ENCODE measurements around the gene AR. TPM values are rescaled to one million over a fixed set of nuclear protein-coding genes. Genes with fewer than 3 reads are reported as not detected.

AR gene
- total RNA-seq, 2 experiments from 2014 or later = 0.21 to 0.22 TPM

GRCh38 chrX:67723580-67724351, 179.9 kb downstream of the AR start:
- no peak for DNase-seq
- Mint-ChIP-seq H3K9me3 (no peaks in the 10 kb centered on the region), H3K4me3 (no peak overlapping the region), H3K27me3 (no peaks in the 10 kb centered on the region), H3K27ac (no peak overlapping the region), H3K4me1 (ENCODE audit: low read depth) (no peaks in the 10 kb centered on the region), H3K36me3 (no peaks in the 10 kb centered on the region)
- ChIA-PET CTCF (no interaction called here), POLR2A (no interaction called here)
- intact Hi-C loops (cut with micrococcal nuclease) = no loop called here

- Mint-ChIP-seq H3K4me1 (ENCODE audit: low read depth) (no peaks in the 10 kb centered on the region), H3K9me3 (no peaks in the 10 kb centered on the region), H3K27me3 (no peaks in the 10 kb centered on the region), H3K4me3 (no peak overlapping the region), H3K27ac (no peak overlapping the region), H3K36me3 (no peaks in the 10 kb centered on the region)
- intact Hi-C loops (cut with micrococcal nuclease) = no loop called here
- POLR2A ChIA-PET = no interaction called here
- CTCF ChIA-PET = no interaction called here
- DNase-seq = no peak
Measured at GRCh38 chrX:67724359-67725110, 180.7 kb downstream of the AR start.

- DNase-seq = no peak
- intact Hi-C loops (cut with micrococcal nuclease) = no loop called here
- H3K36me3 Mint-ChIP-seq = no peaks in the 10 kb centered on the region
- no peak overlapping the region for H3K4me3 Mint-ChIP-seq
- CTCF ChIA-PET = no interaction called here
- no peak overlapping the region for H3K27ac Mint-ChIP-seq
- H3K4me1 Mint-ChIP-seq (ENCODE audit: low read depth) = no peaks in the 10 kb centered on the region
- no peaks in the 10 kb centered on the region for H3K9me3 Mint-ChIP-seq
- POLR2A ChIA-PET = no interaction called here
- H3K27me3 Mint-ChIP-seq = no peaks in the 10 kb centered on the region
Measured at GRCh38 chrX:67725471-67725870, 181.7 kb downstream of the AR start.

- CTCF ChIA-PET = no interaction called here
Measured at GRCh38 chrX:67726018-67726417, 182.2 kb downstream of the AR start.

GRCh38 chrX:67727576-67727975, 183.8 kb downstream of the AR start:
- POLR2A ChIA-PET = no interaction called here
- no peaks in the 10 kb centered on the region for H3K27me3 Mint-ChIP-seq

More at GRCh38 chrX:67726018-67726417, 182.2 kb downstream of the AR start:
- no peaks in the 10 kb centered on the region for H3K9me3 Mint-ChIP-seq
- no peak for DNase-seq
- no peaks in the 10 kb centered on the region for H3K36me3 Mint-ChIP-seq
- H3K4me1 Mint-ChIP-seq (ENCODE audit: low read depth) = no peaks in the 10 kb centered on the region
- H3K4me3 Mint-ChIP-seq = no peak overlapping the region
- POLR2A ChIA-PET = no interaction called here
- intact Hi-C loops (cut with micrococcal nuclease) = no loop called here
- no peaks in the 10 kb centered on the region for H3K27me3 Mint-ChIP-seq
- H3K27ac Mint-ChIP-seq = no peak overlapping the region

GRCh38 chrX:67730296-67730695, 186.5 kb downstream of the AR start:
- Mint-ChIP-seq H3K27me3 (no peaks in the 10 kb centered on the region), H3K4me3 (no peak overlapping the region), H3K36me3 (no peaks in the 10 kb centered on the region), H3K27ac (no peak overlapping the region), H3K4me1 (ENCODE audit: low read depth) (no peaks in the 10 kb centered on the region), H3K9me3 (no peaks in the 10 kb centered on the region)
- intact Hi-C loops (cut with micrococcal nuclease) = no loop called here
- no peak for DNase-seq
- POLR2A ChIA-PET = no interaction called here
- CTCF ChIA-PET = no interaction called here

More at GRCh38 chrX:67727576-67727975, 183.8 kb downstream of the AR start:
- Mint-ChIP-seq H3K4me1 (ENCODE audit: low read depth) (no peaks in the 10 kb centered on the region), H3K27ac (no peak overlapping the region), H3K4me3 (no peak overlapping the region), H3K9me3 (no peaks in the 10 kb centered on the region), H3K36me3 (no peaks in the 10 kb centered on the region)
- DNase-seq = no peak
- intact Hi-C loops (cut with micrococcal nuclease) = no loop called here
- CTCF ChIA-PET = no interaction called here

GRCh38 chrX:67731061-67731460, 187.2 kb downstream of the AR start:
- Mint-ChIP-seq H3K36me3 (no peaks in the 10 kb centered on the region), H3K4me1 (ENCODE audit: low read depth) (no peaks in the 10 kb centered on the region), H3K27me3 (no peaks in the 10 kb centered on the region), H3K4me3 (no peak overlapping the region), H3K27ac (no peak overlapping the region), H3K9me3 (no peaks in the 10 kb centered on the region)
- intact Hi-C loops (cut with micrococcal nuclease) = no loop called here
- no peak for DNase-seq
- ChIA-PET POLR2A (no interaction called here), CTCF (no interaction called here)

GRCh38 chrX:67732864-67733263, 189.0 kb downstream of the AR start:
- intact Hi-C loops (cut with micrococcal nuclease) = no loop called here
- Mint-ChIP-seq H3K9me3 (no peaks in the 10 kb centered on the region), H3K27me3 (no peaks in the 10 kb centered on the region), H3K4me1 (ENCODE audit: low read depth) (no peaks in the 10 kb centered on the region), H3K36me3 (no peaks in the 10 kb centered on the region), H3K4me3 (no peak overlapping the region), H3K27ac (no peak overlapping the region)
- CTCF ChIA-PET = no interaction called here
- no peak for DNase-seq
- POLR2A ChIA-PET = no interaction called here

GRCh38 chrX:67734111-67734753, 190.4 kb downstream of the AR start:
- Mint-ChIP-seq H3K4me1 (ENCODE audit: low read depth) (no peaks in the 10 kb centered on the region), H3K27me3 (no peaks in the 10 kb centered on the region), H3K9me3 (no peaks in the 10 kb centered on the region), H3K4me3 (no peak overlapping the region), H3K36me3 (no peaks in the 10 kb centered on the region), H3K27ac (no peak overlapping the region)
- no peak for DNase-seq
- intact Hi-C loops (cut with micrococcal nuclease) = no loop called here
- POLR2A ChIA-PET = no interaction called here
- CTCF ChIA-PET = no interaction called here

- Mint-ChIP-seq H3K27me3 (no peaks in the 10 kb centered on the region), H3K4me1 (ENCODE audit: low read depth) (no peaks in the 10 kb centered on the region), H3K27ac (no peak overlapping the region), H3K36me3 (no peaks in the 10 kb centered on the region), H3K4me3 (no peak overlapping the region), H3K9me3 (no peaks in the 10 kb centered on the region)
- ChIA-PET CTCF (no interaction called here), POLR2A (no interaction called here)
- DNase-seq = no peak
- intact Hi-C loops (cut with micrococcal nuclease) = no loop called here
Measured at GRCh38 chrX:67749536-67749935, 205.7 kb downstream of the AR start.

GRCh38 chrX:67750694-67751093, 206.9 kb downstream of the AR start:
- DNase-seq = no peak
- intact Hi-C loops (cut with micrococcal nuclease) = no loop called here
- no peaks in the 10 kb centered on the region for H3K36me3 Mint-ChIP-seq
- H3K4me3 Mint-ChIP-seq = no peak overlapping the region
- no peak overlapping the region for H3K27ac Mint-ChIP-seq
- H3K4me1 Mint-ChIP-seq (ENCODE audit: low read depth) = no peaks in the 10 kb centered on the region
- H3K27me3 Mint-ChIP-seq = no peaks in the 10 kb centered on the region
- ChIA-PET POLR2A (no interaction called here), CTCF (no interaction called here)
- H3K9me3 Mint-ChIP-seq = no peaks in the 10 kb centered on the region

- intact Hi-C loops (cut with micrococcal nuclease) = no loop called here
- ChIA-PET POLR2A (no interaction called here), CTCF (no interaction called here)
- H3K36me3 Mint-ChIP-seq = no peaks in the 10 kb centered on the region
- no peak overlapping the region for H3K27ac Mint-ChIP-seq
- H3K9me3 Mint-ChIP-seq = no peaks in the 10 kb centered on the region
- no peak for DNase-seq
- H3K4me1 Mint-ChIP-seq (ENCODE audit: low read depth) = no peaks in the 10 kb centered on the region
- no peaks in the 10 kb centered on the region for H3K27me3 Mint-ChIP-seq
- no peak overlapping the region for H3K4me3 Mint-ChIP-seq
Measured at GRCh38 chrX:67759018-67759417, 215.2 kb downstream of the AR start.

- Mint-ChIP-seq H3K27ac (no peak overlapping the region), H3K36me3 (no peaks in the 10 kb centered on the region), H3K4me1 (ENCODE audit: low read depth) (no peaks in the 10 kb centered on the region), H3K9me3 (peaks cover 13% of the 10 kb centered on the region), H3K4me3 (no peak overlapping the region), H3K27me3 (no peaks in the 10 kb centered on the region)
- ChIA-PET CTCF (no interaction called here), POLR2A (no interaction called here)
- intact Hi-C loops (cut with micrococcal nuclease) = no loop called here
- no peak for DNase-seq
Measured at GRCh38 chrX:67777148-67777547, 233.3 kb downstream of the AR start.
